Stimulated activated naive CD8-positive, alpha-beta T cell treated with anti-CD3 and anti-CD28 coated beads, Interleukin-15, amount 100 ng/mL, for 72 hours (primary cell): ENCODE data around the gene PARD6G.
A peak's percentile ranks its signal among the peaks of the same experiment; 100 is the strongest.
"Not testable (repeated sequence)": the region's sequence is repeated elsewhere in the genome, so short reads cannot be mapped to it uniquely, and the experiment has no call there.

Experiments
- ATAC-seq: fragments of 150-1000 bp; cut with Tn5 transposase; 2 replicates; pipeline ENCODE4 v1.10.0; 2021; ENCODE audit warnings: mild to moderate bottlenecking, moderate library complexity
- DNase-seq, 2 donors: peaks; one replicate each; pipeline ENCODE4 v3.0.0; 2021 to 2022
- H3K27ac Mint-ChIP-seq, 2 donors: one replicate each; pipeline ENCODE4 v1.8.0; 2022; ENCODE audit warnings: mild to moderate bottlenecking in 2 of 2, mixed read lengths in 2 of 2, moderate library complexity in 2 of 2
- H3K27me3 Mint-ChIP-seq: one replicate; pipeline ENCODE4 v1.8.0; 2022; ENCODE audit warnings: mixed read lengths
- H3K4me1 Mint-ChIP-seq: one replicate; pipeline ENCODE4 v1.8.0; 2022; ENCODE audit warnings: mild to moderate bottlenecking, mixed read lengths
- H3K4me3 Mint-ChIP-seq, 2 donors: one replicate each; pipeline ENCODE4 v1.8.0; 2022; ENCODE audit warnings: mild to moderate bottlenecking in 2 of 2, mixed read lengths in 2 of 2, moderate library complexity in 1 of 2
- H3K9me3 Mint-ChIP-seq, 2 donors: one replicate each; pipeline ENCODE4 v1.8.0; 2022; ENCODE audit warnings: mixed read lengths in 2 of 2

The PARD6G gene

GRCh38 chr18:80229766-80230745 lies 17.3 kb downstream of the PARD6G start:
- ATAC-seq (no peak), DNase-seq (no peak)
- H3K9me3 Mint-ChIP-seq: no peaks in the 10 kb centered on the region
- H3K4me1 Mint-ChIP-seq: no peaks in the 10 kb centered on the region
- peaks cover 27% of the 10 kb centered on the region for H3K27me3 Mint-ChIP-seq
- H3K27ac Mint-ChIP-seq: no peak overlapping the region
- H3K4me3 Mint-ChIP-seq: no peak overlapping the region

DNA sequence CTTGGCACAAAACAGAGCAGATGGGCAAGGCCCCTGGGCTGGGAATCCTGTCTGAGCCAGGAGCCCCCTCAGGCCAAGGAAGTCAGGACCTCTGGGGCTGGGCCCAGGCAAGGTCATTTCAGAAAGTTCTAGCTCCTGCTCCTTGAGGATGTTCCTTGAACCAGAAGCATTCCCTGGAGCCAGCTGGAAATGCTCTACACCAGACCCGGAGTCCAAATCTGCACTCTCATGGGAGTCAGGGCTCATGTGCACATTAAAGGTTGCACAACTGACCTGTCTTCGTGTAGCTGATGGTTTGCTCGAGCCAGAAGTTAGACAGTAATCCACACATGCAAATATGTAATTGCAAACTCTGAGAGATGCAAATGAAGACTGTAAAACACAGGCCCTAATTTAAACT lies 18.0 kb downstream of the PARD6G start:
- Mint-ChIP-seq H3K9me3 (no peaks in the 10 kb centered on the region), H3K4me1 (no peaks in the 10 kb centered on the region), H3K4me3 (no peak overlapping the region), H3K27ac (no peak overlapping the region), H3K27me3 (peaks cover 20% of the 10 kb centered on the region)
- DNase-seq: no peak
- no peak for ATAC-seq

DNA sequence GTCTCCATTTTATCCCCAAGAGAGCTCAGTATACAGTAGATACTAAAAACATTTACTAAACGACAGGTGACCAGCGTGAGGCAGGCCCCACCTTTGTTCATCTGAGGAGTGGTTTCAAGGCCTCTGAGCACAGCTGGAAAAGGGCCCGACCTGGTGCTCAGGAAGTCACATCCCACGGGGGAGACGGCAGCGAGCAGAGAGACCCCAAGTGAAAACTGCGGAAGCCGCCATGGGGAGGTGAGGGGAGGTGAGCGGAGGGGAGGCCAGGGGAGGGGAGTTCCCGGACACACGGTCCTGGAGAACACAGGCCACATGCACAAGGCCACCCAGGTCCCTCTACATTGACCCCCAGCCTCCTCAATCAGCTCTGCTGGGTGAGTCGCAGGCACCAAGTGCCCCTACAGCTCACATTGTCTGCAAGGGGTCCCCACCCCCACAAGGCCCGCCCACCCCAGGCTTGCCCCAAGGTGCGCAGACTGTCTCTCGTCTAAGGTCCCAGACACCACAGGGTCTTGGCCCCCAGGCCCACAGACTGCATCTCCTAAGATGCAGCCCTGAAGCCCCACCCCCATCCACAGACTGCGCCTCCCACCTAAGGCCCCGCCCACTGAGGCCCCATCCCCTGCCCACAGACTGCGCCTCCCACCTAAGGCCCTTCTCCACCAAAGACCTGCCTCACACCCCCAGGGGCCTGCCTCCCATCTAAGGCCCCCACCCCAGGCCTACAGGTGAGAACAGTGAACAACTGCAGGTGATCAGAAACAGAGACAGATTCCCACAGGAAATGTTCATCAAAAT lies 19.1 kb downstream of the PARD6G start:
- peaks cover 9% of the 10 kb centered on the region for H3K27me3 Mint-ChIP-seq
- no peak overlapping the region for H3K27ac Mint-ChIP-seq
- ATAC-seq (peak; percentile 37), DNase-seq (no peak)
- H3K9me3 Mint-ChIP-seq: no peaks in the 10 kb centered on the region
- no peak overlapping the region for H3K4me3 Mint-ChIP-seq
- H3K4me1 Mint-ChIP-seq: no peaks in the 10 kb centered on the region

DNA sequence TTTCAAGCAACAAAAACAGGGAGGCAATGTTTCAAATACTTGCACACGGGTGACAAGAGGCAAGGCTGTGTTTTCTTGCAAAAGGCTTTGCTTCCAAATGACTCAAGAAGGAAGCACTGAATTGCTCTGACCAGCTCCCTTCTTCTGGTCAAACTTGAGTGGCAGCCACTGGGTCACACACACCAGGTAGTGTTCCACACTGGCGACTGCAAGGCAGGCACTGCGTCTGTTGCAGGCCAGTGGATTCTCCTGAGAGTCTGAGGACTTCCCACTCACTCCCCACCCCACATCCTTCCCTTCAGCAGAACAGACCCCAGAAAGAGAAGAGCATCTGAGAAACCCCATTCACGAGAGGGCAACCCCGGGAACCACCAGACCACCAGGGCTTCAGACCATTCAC lies 19.8 kb downstream of the PARD6G start:
- H3K9me3 Mint-ChIP-seq: no peaks in the 10 kb centered on the region
- no peak overlapping the region for H3K4me3 Mint-ChIP-seq
- no peak for DNase-seq
- ATAC-seq: no peak
- H3K27me3 Mint-ChIP-seq: peaks cover 8% of the 10 kb centered on the region
- no peaks in the 10 kb centered on the region for H3K4me1 Mint-ChIP-seq
- no peak overlapping the region for H3K27ac Mint-ChIP-seq

GRCh38 chr18:80225685-80226084 lies 21.6 kb downstream of the PARD6G start:
- DNase-seq: no peak
- no peak overlapping the region for H3K4me3 Mint-ChIP-seq

DNA sequence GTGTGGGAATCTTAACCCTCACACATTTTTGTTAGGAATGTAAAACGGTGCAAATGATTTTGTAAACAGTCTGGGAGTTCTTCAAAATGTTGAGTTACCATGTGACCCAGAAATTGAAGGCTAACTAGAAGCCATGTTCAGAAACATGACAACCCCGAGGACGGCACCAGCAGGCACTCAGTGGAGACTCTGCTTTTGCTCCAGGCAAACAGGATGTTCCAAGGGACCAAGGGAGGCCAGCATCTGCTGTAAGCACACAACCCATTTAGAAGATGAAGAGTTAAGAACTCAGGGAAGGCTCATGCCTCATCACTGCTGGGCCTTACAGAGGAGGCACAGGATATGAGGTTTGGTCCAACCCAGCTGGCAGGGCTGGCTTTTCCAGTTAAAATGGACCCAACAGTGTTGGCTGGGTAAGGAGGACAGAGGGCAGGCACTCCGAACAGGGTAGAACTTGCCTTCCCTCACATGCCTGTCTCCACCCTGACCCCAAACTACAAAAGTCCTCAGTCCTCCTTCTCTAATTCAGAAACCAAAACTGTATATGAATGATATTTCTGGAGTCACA lies 23.6 kb downstream of the PARD6G start:
- Mint-ChIP-seq H3K4me3 (no peak overlapping the region), H3K27ac (no peak overlapping the region), H3K27me3 (peaks cover 33% of the 10 kb centered on the region), H3K4me1 (no peaks in the 10 kb centered on the region), H3K9me3 (peaks cover 5 to 15% of the 10 kb centered on the region in 2 donors)
- DNase-seq: no peak
- no peak for ATAC-seq

More at GRCh38 chr18:80225685-80226084, 21.6 kb downstream of the PARD6G start:
- H3K27me3 Mint-ChIP-seq: peaks cover 23% of the 10 kb centered on the region
- no peak overlapping the region for H3K27ac Mint-ChIP-seq
- H3K4me1 Mint-ChIP-seq: no peaks in the 10 kb centered on the region
- ATAC-seq: no peak
- peaks cover 5 to 8% of the 10 kb centered on the region in 2 donors for H3K9me3 Mint-ChIP-seq

- not testable (repeated sequence) for H3K4me1 Mint-ChIP-seq, ATAC-seq, H3K4me3 Mint-ChIP-seq, DNase-seq, H3K27ac Mint-ChIP-seq
- Mint-ChIP-seq H3K27me3 (peaks cover 31% of the 10 kb centered on the region), H3K9me3 (peaks cover 5 to 18% of the 10 kb centered on the region in 2 donors)
These were observed 27.8 kb downstream of the PARD6G start for GRCh38 chr18:80219488-80219887.

- H3K27me3 Mint-ChIP-seq: peaks cover 37% of the 10 kb centered on the region
- no peak overlapping the region for H3K4me3 Mint-ChIP-seq
- H3K4me1 Mint-ChIP-seq: no peaks in the 10 kb centered on the region
- DNase-seq (no peak), ATAC-seq (no peak)
- H3K27ac Mint-ChIP-seq: no peak overlapping the region
- peaks cover 5 to 22% of the 10 kb centered on the region in 2 donors for H3K9me3 Mint-ChIP-seq
These were observed 28.7 kb downstream of the PARD6G start for GRCh38 chr18:80218341-80219227.

GRCh38 chr18:80213182-80213581 lies 34.1 kb downstream of the PARD6G start:
- H3K9me3 Mint-ChIP-seq: peaks cover 4 to 7% of the 10 kb centered on the region in 2 donors
- no peak overlapping the region for H3K27ac Mint-ChIP-seq
- no peaks in the 10 kb centered on the region for H3K4me1 Mint-ChIP-seq
- ATAC-seq (no peak), DNase-seq (no peak)
- H3K4me3 Mint-ChIP-seq: no peak overlapping the region
- H3K27me3 Mint-ChIP-seq: peaks cover 48% of the 10 kb centered on the region

- DNase-seq (no peak), ATAC-seq (no peak)
- peaks cover 53% of the 10 kb centered on the region for H3K27me3 Mint-ChIP-seq
- no peak overlapping the region for H3K4me3 Mint-ChIP-seq
- no peaks in the 10 kb centered on the region for H3K4me1 Mint-ChIP-seq
- peaks cover 4 to 7% of the 10 kb centered on the region in 2 donors for H3K9me3 Mint-ChIP-seq
- no peak overlapping the region for H3K27ac Mint-ChIP-seq
These were observed 36.8 kb downstream of the PARD6G start for GRCh38 chr18:80210312-80211083.

- peaks cover 0 to 4% of the 10 kb centered on the region in 2 donors for H3K9me3 Mint-ChIP-seq
- H3K4me3 Mint-ChIP-seq: no peak overlapping the region
- H3K4me1 Mint-ChIP-seq: no peaks in the 10 kb centered on the region
- peaks cover 56% of the 10 kb centered on the region for H3K27me3 Mint-ChIP-seq
- DNase-seq: no peak
- no peak for ATAC-seq
- H3K27ac Mint-ChIP-seq: no peak overlapping the region
These were observed 38.7 kb downstream of the PARD6G start for GRCh38 chr18:80208620-80209019.

GRCh38 chr18:80205294-80205693 lies 42.0 kb downstream of the PARD6G start:
- DNase-seq: no peak
- no peak overlapping the region for H3K27ac Mint-ChIP-seq
- no peak for ATAC-seq
- peaks cover 58% of the 10 kb centered on the region for H3K27me3 Mint-ChIP-seq
- H3K9me3 Mint-ChIP-seq: no peaks in the 10 kb centered on the region
- no peak overlapping the region for H3K4me3 Mint-ChIP-seq
- peaks cover 22% of the 10 kb centered on the region for H3K4me1 Mint-ChIP-seq

DNA sequence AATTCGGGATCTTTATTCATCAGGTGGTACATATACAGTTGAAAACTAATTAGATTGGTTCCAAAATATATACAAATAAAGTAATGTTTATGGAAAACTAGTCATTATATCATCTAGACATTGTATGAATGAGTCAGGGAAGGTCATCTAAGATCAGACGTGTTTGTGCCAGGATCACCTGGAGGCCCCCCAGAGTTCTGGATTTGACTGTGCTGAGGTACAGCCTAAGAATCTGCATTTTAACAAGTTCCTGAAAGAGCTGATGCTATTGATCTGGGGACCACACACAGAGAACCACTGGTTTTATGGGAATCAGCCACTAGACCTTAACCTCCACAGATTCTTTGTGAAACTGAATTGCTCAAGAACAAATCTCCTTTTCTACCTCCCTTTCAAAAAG lies 43.2 kb downstream of the PARD6G start:
- H3K9me3 Mint-ChIP-seq: no peaks in the 10 kb centered on the region
- ATAC-seq: peak; percentile 71

GRCh38 chr18:80203249-80203648 lies 44.1 kb downstream of the PARD6G start:
- no peak for DNase-seq
- ATAC-seq: no peak
- Mint-ChIP-seq H3K27me3 (peaks cover 58% of the 10 kb centered on the region), H3K9me3 (no peaks in the 10 kb centered on the region), H3K4me3 (no peak overlapping the region), H3K4me1 (peaks cover 24% of the 10 kb centered on the region), H3K27ac (peak overlapping the region in 1 of 2 donors; percentile 27)

More for the DNA sequence above, 43.2 kb downstream of the PARD6G start:
- peak in 1 of 2 donors; percentile 55 for DNase-seq
- peaks cover 24% of the 10 kb centered on the region for H3K4me1 Mint-ChIP-seq
- H3K27ac Mint-ChIP-seq: peak overlapping the region in 1 of 2 donors; percentile 78
- H3K4me3 Mint-ChIP-seq: no peak overlapping the region
- peaks cover 62% of the 10 kb centered on the region for H3K27me3 Mint-ChIP-seq
